KMS-11 (cell line): Measurements from ENCODE around the gene RSPH1.
"Not testable (repeated sequence)": the region's sequence is repeated elsewhere in the genome, so short reads cannot be mapped to it uniquely, and the experiment has no call there.

Experiments used
- H2AFZ ChIP-seq: fragments of 200-600 bp; sonication (generic); 2 replicates; pipeline ENCODE4 v1.6.1; 2016; ENCODE audit warnings: antibody characterized with exemption, mixed run types, low read depth
- H3K27ac ChIP-seq: fragments of 200-600 bp; sonication (generic); 2 replicates; pipeline ENCODE4 v1.6.1; 2016; ENCODE audit warnings: mild to moderate bottlenecking, mixed run types
- H3K27me3 ChIP-seq: fragments of 200-600 bp; sonication (generic); 2 replicates; pipeline ENCODE4 v1.6.1; 2017; ENCODE audit warnings: mild to moderate bottlenecking, low read depth, mixed run types, moderate library complexity; ENCODE audit not compliant: insufficient read depth
- H3K36me3 ChIP-seq: fragments of 200-600 bp; sonication (generic); 2 replicates; pipeline ENCODE4 v1.6.1; 2017; ENCODE audit warnings: mild to moderate bottlenecking, mixed run types; ENCODE audit not compliant: insufficient read depth
- H3K4me1 ChIP-seq: fragments of 200-600 bp; sonication (generic); 2 replicates; pipeline ENCODE4 v1.6.1; 2016; ENCODE audit warnings: mild to moderate bottlenecking, low read depth, mixed run types; ENCODE audit not compliant: poor library complexity, severe bottlenecking
- H3K4me2 ChIP-seq: fragments of 200-600 bp; sonication (generic); 2 replicates; pipeline ENCODE4 v1.7.0; 2016; ENCODE audit warnings: mild to moderate bottlenecking, mixed run types
- H3K4me3 ChIP-seq: fragments of 200-600 bp; sonication (generic); IDR thresholded peaks from 2 replicates; pipeline ENCODE4 v1.6.1; 2017; ENCODE audit warnings: low read depth, low read length, mixed read lengths; ENCODE audit not compliant: insufficient read depth
- H3K79me2 ChIP-seq: fragments of 200-600 bp; sonication (generic); 2 replicates; pipeline ENCODE4 v1.6.1; 2016; ENCODE audit warnings: low read depth, mixed run types; ENCODE audit not compliant: insufficient read depth
- H3K9ac ChIP-seq: fragments of 200-600 bp; sonication (generic); 2 replicates; pipeline ENCODE4 v1.6.1; 2016; ENCODE audit warnings: mild to moderate bottlenecking, mixed run types
- H4K20me1 ChIP-seq: fragments of 200-600 bp; sonication (generic); 2 replicates; pipeline ENCODE4 v1.6.1; 2016; ENCODE audit warnings: mild to moderate bottlenecking, mixed run types; ENCODE audit not compliant: insufficient read depth
- CTCF ChIP-seq: fragments of 200-600 bp; sonication (generic); conservative IDR thresholded peaks from 2 replicates; pipeline ENCODE4 v1.6.1; 2017; ENCODE audit warnings: low read depth, mild to moderate bottlenecking, antibody characterized with exemption, low read length, moderate library complexity, mixed read lengths

RSPH1 gene

DNA sequence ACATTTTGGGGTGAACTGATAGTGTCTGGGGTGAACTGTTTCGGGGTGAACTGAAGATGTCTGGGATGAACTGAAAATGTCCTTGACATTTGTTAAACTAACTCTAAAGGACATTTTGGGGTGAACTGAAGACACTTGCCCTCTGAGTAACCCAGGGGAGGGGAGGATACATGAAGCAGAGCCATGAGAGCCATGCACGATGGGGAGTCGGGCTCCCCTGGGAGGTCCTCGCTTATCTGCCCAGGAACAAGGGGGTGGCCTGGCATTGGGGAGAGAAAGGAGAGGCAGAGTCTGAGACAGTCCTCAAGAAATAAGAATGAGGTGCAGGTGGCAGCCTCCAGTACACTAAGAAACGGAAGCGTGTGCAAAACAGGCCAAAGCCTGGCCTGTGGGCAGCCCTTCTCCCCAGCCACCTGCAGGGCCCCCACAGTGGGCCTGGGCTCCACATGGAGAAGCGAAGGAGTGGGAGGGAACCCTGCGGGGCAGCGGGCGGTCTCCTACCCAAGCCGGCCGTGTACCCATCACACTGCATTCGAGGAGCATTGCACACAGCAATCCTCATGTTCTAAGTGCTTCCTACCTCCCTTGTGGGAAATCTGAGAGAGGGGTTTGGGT is 24.2 kb downstream of the RSPH1 start:
- Histone ChIP-seq H3K27ac (no peak overlapping the region), H4K20me1 (no peaks in the 10 kb centered on the region), H3K4me1 (peaks cover 31% of the 10 kb centered on the region), H3K4me3 (no peak overlapping the region), H3K27me3 (no peaks in the 10 kb centered on the region; the same call in 1 of the 2 replicates), H2AFZ (no peak overlapping the region), H3K4me2 (no peak overlapping the region), H3K9ac (no peak overlapping the region), H3K79me2 (no peaks in the 10 kb centered on the region), H3K36me3 (no peaks in the 10 kb centered on the region)
- no peak for TF ChIP-seq CTCF

GRCh38 chr21:42471206-42471605 is 24.8 kb downstream of the RSPH1 start:
- no peaks in the 10 kb centered on the region for H3K79me2 ChIP-seq
- no peaks in the 10 kb centered on the region for H4K20me1 ChIP-seq
- no peak overlapping the region for H2AFZ ChIP-seq
- no peak overlapping the region for H3K27ac ChIP-seq
- no peak for TF ChIP-seq CTCF
- H3K4me2 ChIP-seq, result no peak overlapping the region
- H3K36me3 ChIP-seq, result no peaks in the 10 kb centered on the region
- H3K27me3 ChIP-seq, result no peaks in the 10 kb centered on the region; the same call in 1 of the 2 replicates
- H3K4me1 ChIP-seq, result peaks cover 37% of the 10 kb centered on the region
- H3K4me3 ChIP-seq, result no peak overlapping the region
- H3K9ac ChIP-seq, result no peak overlapping the region

- H3K79me2 ChIP-seq, H4K20me1 ChIP-seq, H3K27me3 ChIP-seq, H3K36me3 ChIP-seq, H2AFZ ChIP-seq, H3K27ac ChIP-seq, H3K9ac ChIP-seq, H3K4me3 ChIP-seq: not testable (repeated sequence)
- peak overlapping the region; percentile 19; the same call in 1 of the 2 replicates for H3K4me2 ChIP-seq
- H3K4me1 ChIP-seq, result peaks cover 52% of the 10 kb centered on the region
Observed at GRCh38 chr21:42469726-42470125, 26.3 kb downstream of the RSPH1 start.

DNA sequence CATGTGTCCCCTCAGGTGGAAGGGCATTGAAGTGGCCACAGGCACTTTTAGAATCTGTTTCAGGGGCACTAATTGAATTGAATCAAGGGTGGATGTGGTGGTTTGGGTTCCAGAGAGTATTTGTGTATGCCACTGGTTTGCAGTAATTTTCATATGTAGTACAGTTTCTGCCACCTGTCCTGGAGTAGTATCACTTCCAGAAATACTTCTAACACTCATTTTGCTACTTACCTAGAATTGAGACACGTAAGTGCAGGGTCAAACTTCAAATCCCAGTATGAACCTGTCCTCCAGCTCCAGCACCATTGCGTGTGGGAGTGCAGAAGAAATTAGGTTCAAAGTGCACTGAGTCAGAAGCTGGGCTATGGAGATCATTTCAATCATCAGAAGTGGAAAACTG is 26.8 kb downstream of the RSPH1 start:
- Histone ChIP-seq H3K79me2 (no peaks in the 10 kb centered on the region), H2AFZ (no peak overlapping the region), H3K4me3 (no peak overlapping the region), H3K4me1 (peaks cover 57% of the 10 kb centered on the region), H3K9ac (no peak overlapping the region), H3K36me3 (no peaks in the 10 kb centered on the region), H3K27ac (no peak overlapping the region), H4K20me1 (no peaks in the 10 kb centered on the region), H3K4me2 (peak overlapping the region; percentile 19; the same call in 1 of the 2 replicates), H3K27me3 (no peaks in the 10 kb centered on the region; the same call in 1 of the 2 replicates)
- TF ChIP-seq CTCF, result no peak

DNA sequence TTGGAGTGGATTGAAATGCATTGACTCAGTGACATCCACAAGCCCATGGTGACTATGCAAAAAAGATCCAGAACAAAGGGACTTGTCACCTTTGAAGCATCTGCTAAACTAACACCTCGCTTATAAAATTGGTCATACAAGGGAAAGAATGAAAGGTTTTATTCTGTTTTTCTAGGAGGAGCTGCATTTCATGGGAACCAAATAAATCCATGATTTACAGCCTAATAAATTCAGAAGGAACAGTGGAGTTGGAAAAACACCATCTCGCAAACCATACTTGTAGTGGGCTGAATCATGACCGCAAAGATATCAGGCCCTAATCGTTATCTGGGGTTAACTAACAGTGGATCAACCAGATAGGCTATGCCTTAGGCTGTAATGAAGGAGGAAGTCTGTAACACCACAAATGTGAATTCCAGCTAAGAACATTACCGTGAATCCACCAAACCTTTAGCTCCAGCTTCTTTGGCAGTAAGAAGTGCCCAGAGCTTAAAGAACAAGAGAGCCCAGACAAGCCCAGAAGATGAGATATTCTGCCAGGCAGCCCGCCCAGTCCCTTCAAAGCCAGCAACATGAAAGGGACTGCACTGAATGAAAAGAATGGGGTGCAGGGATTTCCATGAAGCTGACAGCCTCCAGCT is 27.4 kb downstream of the RSPH1 start:
- H3K27ac ChIP-seq, result no peak overlapping the region

More for the DNA sequence above, 27.4 kb downstream of the RSPH1 start:
- no peaks in the 10 kb centered on the region for H4K20me1 ChIP-seq
- H3K4me1 ChIP-seq, result peaks cover 63% of the 10 kb centered on the region
- no peak overlapping the region for H3K9ac ChIP-seq
- no peaks in the 10 kb centered on the region for H3K36me3 ChIP-seq
- H3K4me2 ChIP-seq, result peak overlapping the region; percentile 19; the same call in 1 of the 2 replicates
- H3K27me3 ChIP-seq, result no peaks in the 10 kb centered on the region; the same call in 1 of the 2 replicates
- no peaks in the 10 kb centered on the region for H3K79me2 ChIP-seq
- H2AFZ ChIP-seq, result no peak overlapping the region
- TF ChIP-seq CTCF, result no peak
- H3K4me3 ChIP-seq, result no peak overlapping the region
